Esophagus muscularis mucosa (tissue), 3 donors: Measurements from ENCODE around the gene MAP3K9.

ENCODE experiments used
- CTCF ChIP-seq, 3 experiments: fragments of 200-600 bp in 2 of 3; fragments of 450-650 bp in 1 of 3; sonication (generic) in 2 of 3; IDR thresholded peaks; one replicate each; pipeline ENCODE4 v1.5.1; 2017 to 2019; ENCODE audit warnings: antibody characterized with exemption in 3 of 3, mild to moderate bottlenecking in 2 of 3, moderate library complexity in 1 of 3
- POLR2A ChIP-seq: fragments of 450-650 bp; IDR thresholded peaks from one replicate; pipeline ENCODE4 v1.6.1; 2017; ENCODE audit warnings: antibody characterized with exemption, moderate library complexity, mild to moderate bottlenecking, low read depth

- TF ChIP-seq POLR2A: no peak
- TF ChIP-seq CTCF (IDR thresholded peaks at IDR 0.05): no peak
These were observed 60.9 kb downstream of the MAP3K9 start for GRCh38 chr14:70748422-70748821.
